B cell (primary cell): Measurements from ENCODE around the gene ENTHD1.

Experiments used
- EZH2 ChIP-seq: IDR thresholded peaks from 2 replicates; pipeline ENCODE4 v1.6.1; 2012; ENCODE audit warnings: borderline replicate concordance, low read depth, mild to moderate bottlenecking, moderate library complexity, low read length; ENCODE audit not compliant: insufficient read depth, poor library complexity, severe bottlenecking
- TF ChIP-seq, protein P1 (sequence below): fragments of 200-600 bp; IDR thresholded peaks from one replicate; pipeline ENCODE4 v1.8.0; 2022; ENCODE audit warnings: antibody characterized with exemption, mild to moderate bottlenecking

DNA sequence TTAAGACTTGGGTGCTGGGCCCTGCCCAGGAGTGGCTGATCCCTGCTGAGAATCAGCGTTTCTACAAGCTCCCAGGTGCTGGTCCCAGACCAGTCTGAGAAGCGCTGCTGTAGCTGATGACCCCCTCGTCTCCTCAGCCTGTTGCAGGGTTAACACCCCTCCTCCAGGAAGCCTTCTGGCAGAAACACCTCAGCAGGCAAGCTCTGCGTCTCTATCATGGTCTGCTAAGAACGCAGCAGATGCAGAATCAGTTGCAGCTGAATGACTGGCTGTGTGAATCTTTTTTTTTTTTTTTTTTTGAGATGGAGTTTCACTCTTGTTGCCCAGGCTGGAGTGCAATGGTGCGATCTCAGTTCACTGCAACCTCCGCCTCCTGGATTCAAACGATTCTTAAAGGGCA is 190.5 kb downstream of the ENTHD1 start:
- TF ChIP-seq, protein P1, sequence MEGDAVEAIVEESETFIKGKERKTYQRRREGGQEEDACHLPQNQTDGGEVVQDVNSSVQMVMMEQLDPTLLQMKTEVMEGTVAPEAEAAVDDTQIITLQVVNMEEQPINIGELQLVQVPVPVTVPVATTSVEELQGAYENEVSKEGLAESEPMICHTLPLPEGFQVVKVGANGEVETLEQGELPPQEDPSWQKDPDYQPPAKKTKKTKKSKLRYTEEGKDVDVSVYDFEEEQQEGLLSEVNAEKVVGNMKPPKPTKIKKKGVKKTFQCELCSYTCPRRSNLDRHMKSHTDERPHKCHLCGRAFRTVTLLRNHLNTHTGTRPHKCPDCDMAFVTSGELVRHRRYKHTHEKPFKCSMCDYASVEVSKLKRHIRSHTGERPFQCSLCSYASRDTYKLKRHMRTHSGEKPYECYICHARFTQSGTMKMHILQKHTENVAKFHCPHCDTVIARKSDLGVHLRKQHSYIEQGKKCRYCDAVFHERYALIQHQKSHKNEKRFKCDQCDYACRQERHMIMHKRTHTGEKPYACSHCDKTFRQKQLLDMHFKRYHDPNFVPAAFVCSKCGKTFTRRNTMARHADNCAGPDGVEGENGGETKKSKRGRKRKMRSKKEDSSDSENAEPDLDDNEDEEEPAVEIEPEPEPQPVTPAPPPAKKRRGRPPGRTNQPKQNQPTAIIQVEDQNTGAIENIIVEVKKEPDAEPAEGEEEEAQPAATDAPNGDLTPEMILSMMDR = no peak
- TF ChIP-seq EZH2 = no peak
